Neural crest cell (in vitro differentiated cells): ENCODE measurements around the gene COL20A1. TPM values are rescaled to one million over a fixed set of nuclear protein-coding genes. Genes with fewer than 3 reads are reported as not detected.

ENCODE experiments used
- DNase-seq: peaks from one replicate; pipeline ENCODE4 v3.0.0; 2021; ENCODE audit warnings: low read depth, mixed read lengths, low spot score
- H3K27ac Mint-ChIP-seq: one replicate; pipeline ENCODE4 v1.8.0; 2021; ENCODE audit warnings: mild to moderate bottlenecking, mixed read lengths; ENCODE audit not compliant: unreplicated experiment
- H3K27me3 Mint-ChIP-seq: 2 replicates; pipeline ENCODE4 v1.8.0; 2021; ENCODE audit warnings: low read depth, mild to moderate bottlenecking, mixed read lengths
- H3K36me3 Mint-ChIP-seq: 2 replicates; pipeline ENCODE4 v1.8.0; 2021; ENCODE audit warnings: low read depth, mild to moderate bottlenecking, mixed read lengths
- H3K4me1 Mint-ChIP-seq: 2 replicates; pipeline ENCODE4 v1.8.0; 2021; ENCODE audit warnings: mixed read lengths
- H3K4me3 Mint-ChIP-seq: one replicate; pipeline ENCODE4 v1.8.0; 2021; ENCODE audit warnings: mild to moderate bottlenecking, mixed read lengths
- H3K9me3 Mint-ChIP-seq: 2 replicates; pipeline ENCODE4 v1.8.0; 2021; ENCODE audit warnings: mixed read lengths
- CTCF ChIP-seq: fragments of 200-600 bp; sonication (generic); conservative IDR thresholded peaks from 2 replicates; pipeline ENCODE4 v1.5.0; 2021; ENCODE audit warnings: antibody characterized with exemption, mild to moderate bottlenecking
- total RNA-seq: library from RNA; stranded (reverse); gene quantifications from 2 replicates; pipeline ENCODE4 v1.2.1, GENCODE V29; 2021

COL20A1 gene
- total RNA-seq, 1 donor from 2014 or later: 10.2 TPM

GRCh38 chr20:63319164-63320040, 26.4 kb downstream of the COL20A1 start:
- Mint-ChIP-seq H3K4me3 (no peak overlapping the region), H3K36me3 (no peaks in the 10 kb centered on the region), H3K27me3 (no peaks in the 10 kb centered on the region), H3K27ac (no peak overlapping the region), H3K4me1 (peaks cover 5% of the 10 kb centered on the region), H3K9me3 (no peaks in the 10 kb centered on the region)
- TF ChIP-seq CTCF: no peak
- no peak for DNase-seq

DNA sequence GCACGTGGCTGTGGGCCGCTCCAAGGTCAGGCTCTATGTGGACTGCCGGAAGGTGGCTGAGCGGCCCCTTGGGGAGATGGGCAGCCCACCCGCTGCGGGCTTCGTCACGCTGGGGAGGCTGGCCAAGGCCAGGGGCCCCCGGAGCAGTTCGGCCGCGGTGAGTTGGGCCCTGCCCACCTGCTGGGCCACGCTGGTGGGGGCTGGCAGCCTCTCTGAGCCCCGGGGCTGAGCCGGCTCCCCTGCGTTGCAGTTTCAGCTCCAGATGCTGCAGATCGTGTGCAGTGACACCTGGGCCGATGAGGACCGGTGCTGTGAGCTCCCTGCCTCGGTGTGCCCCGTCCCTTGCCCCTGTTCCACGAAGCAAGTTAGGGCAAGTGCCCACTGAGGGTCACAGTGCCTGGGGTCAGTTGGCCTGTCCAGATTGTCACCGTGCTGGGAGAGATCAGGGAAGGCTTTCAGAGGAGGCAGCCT, 27.1 kb downstream of the COL20A1 start:
- no peaks in the 10 kb centered on the region for H3K36me3 Mint-ChIP-seq
- peak overlapping the region; percentile 27 for H3K27ac Mint-ChIP-seq
- H3K27me3 Mint-ChIP-seq: no peaks in the 10 kb centered on the region

GRCh38 chr20:63320616-63321147, 27.7 kb downstream of the COL20A1 start:
- no peaks in the 10 kb centered on the region for H3K36me3 Mint-ChIP-seq
- no peak for DNase-seq
- H3K4me3 Mint-ChIP-seq: no peak overlapping the region

More for the DNA sequence above, 27.1 kb downstream of the COL20A1 start:
- DNase-seq: no peak
- Mint-ChIP-seq H3K4me1 (peaks cover 5% of the 10 kb centered on the region), H3K9me3 (no peaks in the 10 kb centered on the region), H3K4me3 (no peak overlapping the region)
- TF ChIP-seq CTCF: no peak

DNA sequence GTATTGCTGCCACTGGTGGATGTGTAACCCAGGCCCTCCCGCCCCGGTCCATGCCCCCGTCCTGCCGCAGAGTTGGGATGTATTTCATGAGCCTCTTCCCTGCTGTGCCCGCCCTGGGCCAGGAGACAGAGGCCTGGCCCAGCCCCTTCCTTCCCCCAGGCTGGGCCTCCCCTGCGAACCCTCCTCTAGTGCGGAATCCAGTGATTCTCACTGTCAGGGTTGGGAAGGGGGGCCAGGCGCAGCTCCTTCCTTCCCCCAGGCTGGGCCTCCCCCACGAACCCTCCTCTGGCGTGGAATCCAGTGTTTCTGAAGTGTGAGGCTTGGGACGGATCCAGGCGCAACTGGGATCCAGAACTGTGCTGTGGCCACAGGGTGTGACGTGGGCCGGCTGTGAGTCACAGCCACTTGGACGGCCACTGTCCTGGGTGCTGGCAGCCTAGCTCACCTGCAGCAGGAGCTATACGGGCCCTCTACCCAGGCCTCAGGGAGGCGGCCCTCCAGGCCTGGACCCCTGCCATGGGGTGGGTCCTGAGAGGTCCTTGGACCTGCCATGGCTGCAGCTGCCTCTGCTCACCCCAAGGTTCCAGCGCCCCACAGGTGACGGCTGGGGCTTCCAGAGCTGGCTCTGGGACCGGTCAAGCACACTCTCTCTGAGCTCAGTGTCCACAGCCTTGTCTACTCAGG, 28.3 kb downstream of the COL20A1 start:
- Mint-ChIP-seq H3K4me3 (no peak overlapping the region), H3K27ac (peak overlapping the region; percentile 57), H3K27me3 (no peaks in the 10 kb centered on the region), H3K36me3 (no peaks in the 10 kb centered on the region), H3K9me3 (no peaks in the 10 kb centered on the region), H3K4me1 (peaks cover 5% of the 10 kb centered on the region)
- no peak for DNase-seq
- no peak for TF ChIP-seq CTCF

More at GRCh38 chr20:63320616-63321147, 27.7 kb downstream of the COL20A1 start:
- H3K27ac Mint-ChIP-seq: no peak overlapping the region
- no peaks in the 10 kb centered on the region for H3K9me3 Mint-ChIP-seq
- peaks cover 5% of the 10 kb centered on the region for H3K4me1 Mint-ChIP-seq
- no peaks in the 10 kb centered on the region for H3K27me3 Mint-ChIP-seq
- no peak for TF ChIP-seq CTCF

- Mint-ChIP-seq H3K27me3 (no peaks in the 10 kb centered on the region), H3K4me3 (no peak overlapping the region), H3K9me3 (no peaks in the 10 kb centered on the region), H3K36me3 (no peaks in the 10 kb centered on the region), H3K4me1 (peaks cover 5% of the 10 kb centered on the region), H3K27ac (no peak overlapping the region)
- no peak for DNase-seq
- no peak for TF ChIP-seq CTCF
These were observed 29.4 kb downstream of the COL20A1 start for GRCh38 chr20:63322146-63322932.
